Heart left ventricle (tissue), 16 donors: ENCODE measurements around the gene SLC9A9. TPM values are rescaled to one million over a fixed set of nuclear protein-coding genes. Genes with fewer than 3 reads are reported as not detected.

Source experiments
- ATAC-seq, 4 donors: fragments of 200-7000 bp; cut with Tn5 transposase; one replicate each; pipeline ENCODE4 v1.9.1; 2020 to 2022; ENCODE audit warnings: moderate library complexity in 4 of 4, mild to moderate bottlenecking in 3 of 4, moderate number of reproducible peaks in 1 of 4
- DNase-seq, 5 donors: peaks; one replicate each; pipeline ENCODE4 v3.0.0-alpha.2; 2020
- H3K27ac ChIP-seq, 12 donors: fragments of 200-600 bp; sonication (generic) in 4 of 12; one replicate each; pipeline versions ENCODE4 v1.5.0 to v1.8.0; 2016 to 2022; ENCODE audit warnings: mild to moderate bottlenecking in 2 of 12
- H3K27me3 ChIP-seq, 9 donors: fragments of 200-600 bp; sonication (generic) in 2 of 9; one replicate each; pipeline versions ENCODE4 v1.5.1 to v1.8.0; 2016 to 2022; ENCODE audit warnings: mild to moderate bottlenecking in 3 of 9
- H3K36me3 ChIP-seq, 9 donors: fragments of 200-600 bp; sonication (generic) in 2 of 9; one replicate each; pipeline versions ENCODE4 v1.5.0 to v1.8.0; 2018 to 2022; ENCODE audit warnings: mild to moderate bottlenecking in 2 of 9
- H3K4me1 ChIP-seq, 12 donors: fragments of 200-600 bp; sonication (generic) in 4 of 12; one replicate each; pipeline versions ENCODE4 v1.5.0 to v1.8.0; 2016 to 2022; ENCODE audit warnings: mild to moderate bottlenecking in 3 of 12
- H3K4me3 ChIP-seq, 12 donors: fragments of 200-600 bp; sonication (generic) in 4 of 12; one replicate each; pipeline versions ENCODE4 v1.5.0 to v1.8.0; 2017 to 2022; ENCODE audit warnings: mild to moderate bottlenecking in 9 of 12, moderate library complexity in 4 of 12
- H3K9me3 ChIP-seq, 12 donors: fragments of 200-600 bp; sonication (generic) in 4 of 12; one replicate each; pipeline versions ENCODE4 v1.5.0 to v1.8.0; 2016 to 2022; ENCODE audit warnings: mild to moderate bottlenecking in 1 of 12
- CTCF ChIP-seq, 12 donors: fragments of 200-600 bp; sonication (generic) in 4 of 12; IDR thresholded peaks; one replicate each; pipeline versions ENCODE4 v1.5.0 to v1.8.0; 2018 to 2022; ENCODE audit warnings: antibody characterized with exemption in 12 of 12, mild to moderate bottlenecking in 5 of 12
- POLR2A ChIP-seq, 2 donors: fragments of 450-650 bp; IDR thresholded peaks; one replicate each; pipeline ENCODE4 v1.6.1; 2017; ENCODE audit warnings: antibody characterized with exemption in 2 of 2, mild to moderate bottlenecking in 2 of 2, moderate library complexity in 2 of 2
- WGBS, 4 donors: extraction: QIAGEN DNeasy Blood & Tissue Kit in 2 of 4; methylation state at CpG; one replicate each; pipeline versions ENCODE4 v1.1.5 to v1.1.7; 2013 to 2018; 5-methylcytosine and 5-hydroxymethylcytosine counted together
- intact Hi-C, 10 donors: fragments of 100-400 bp; cut with DNase I; formaldehyde crosslinking; loops; one replicate each; pipeline versions ENCODE4 v1.11.1 to v1.14.2; 2022
- polyA plus RNA-seq, 2 donors: library from polyadenylated mRNA; stranded (reverse); fragments of 200-250 nt; gene quantifications; one replicate each; pipeline ENCODE4 v1.2.3, GENCODE V29; 2013
- total RNA-seq, 9 donors: library from RNA; depleted of rRNA in 2 of 9; stranded (reverse); fragments of >200 nt in 2 of 9; fragmentation: NEBNext Ultra II Directional in 3 of 9; extraction: Animal tissue kit (Norgen Biotek cat#: 25700) in 3 of 9; gene quantifications; one replicate each; pipeline versions ENCODE4 v1.1.0 to v1.2.4, GENCODE V29; 2016 to 2023
- donor health status: ischemic (EF 13 %, LVEDD 7.1; RV severe dilation, severe dysfunction).
- donor health status: healthy with polysubstance abuse.
- donor health status: DM: no; HTN: yes; CAD: no.
- donor health status: DM: no; HTN: no; CAD: no.
- donor health status: ischemic (EF 25% LVEDD 6.9; RV normal size, moderate dysfunction).
- donor health status: ischemic (EF 25% LVEDD 5.7; RV mildly dilated, moderate dysfunction).
- donor health status: healthy.
- donor health status: DM: yes; HTN: yes; CAD: no.
- donor health status: ischemic (EF 35%, LVEDD 5.7; RV mildly dilated, moderate dysfunction).
- donor health status: nonischemic (EF 11% LVEDD 7.7; RV severe dilation, severe dysfunction).
- donor health status: DM: yes; HTN: yes; CAD: no.
- donor health status: PGD.
- donor health status: ischemic (EF 29% LVEDD 5.4; RV normal size, mild dysfunction).
- donor health status: nonischemic (EF 23%, LVEDD 6.1; RV moderate dilation, normal function).

The SLC9A9 gene
- total and polyA plus RNA-seq, 11 donors, result 0.76 to 17.5 (median 3.3) TPM

- WGBS, 4 donors, result 89 to 96% (median 91%) methylated on average over 1 of the region's 1 CpG
- no peaks in the 10 kb centered on the region for H3K36me3 ChIP-seq
- H3K27ac ChIP-seq, result no peak overlapping the region
- no peak overlapping the region for H3K4me3 ChIP-seq
- H3K27me3 ChIP-seq, result no peaks in the 10 kb centered on the region
- no peak for DNase-seq
- intact Hi-C loops, result no loop called here
- no peak for ATAC-seq
- H3K4me1 ChIP-seq, result no peaks in the 10 kb centered on the region
- no peaks in the 10 kb centered on the region for H3K9me3 ChIP-seq
- TF ChIP-seq POLR2A (IDR thresholded peaks at IDR 0.05) (no peak), CTCF (IDR thresholded peaks at IDR 0.05) (peak in 8 of 12 donors; percentile 6 to 41 (median 25))
Observed at GRCh38 chr3:143895805-143896204, 47.5 kb upstream of the SLC9A9 start.

- no peak for TF ChIP-seq POLR2A (IDR thresholded peaks at IDR 0.05)
- no peak for TF ChIP-seq CTCF (IDR thresholded peaks at IDR 0.05)
- 76 to 80% (median 78%) methylated on average over 2 of the region's 2 CpGs for WGBS, 4 donors
Observed at GRCh38 chr3:143888846-143889245, 40.6 kb upstream of the SLC9A9 start.

GRCh38 chr3:143888166-143888565 lies 39.9 kb upstream of the SLC9A9 start:
- intact Hi-C loops, result loop anchor here in 1 of 10 donors (10.0 kb wide), 1 partner anchor 887 kb away; no protein-coding TSS in a partner anchor
- WGBS, 4 donors, result 66 to 71% (median 69%) methylated on average over 2 of the region's 2 CpGs
- no peak for ATAC-seq

More at GRCh38 chr3:143888846-143889245, 40.6 kb upstream of the SLC9A9 start:
- H3K4me3 ChIP-seq, result no peak overlapping the region
- ATAC-seq (no peak), DNase-seq (no peak)
- no peak overlapping the region for H3K27ac ChIP-seq
- H3K27me3 ChIP-seq, result no peaks in the 10 kb centered on the region
- no peaks in the 10 kb centered on the region for H3K36me3 ChIP-seq
- H3K4me1 ChIP-seq, result no peaks in the 10 kb centered on the region
- H3K9me3 ChIP-seq, result no peaks in the 10 kb centered on the region
- intact Hi-C loops, result loop anchor here in 1 of 10 donors (10.0 kb wide), 1 partner anchor 886 kb away; no protein-coding TSS in a partner anchor

More at GRCh38 chr3:143888166-143888565, 39.9 kb upstream of the SLC9A9 start:
- H3K27ac ChIP-seq, result no peak overlapping the region
- H3K4me3 ChIP-seq, result no peak overlapping the region
- no peaks in the 10 kb centered on the region for H3K9me3 ChIP-seq
- H3K27me3 ChIP-seq, result no peaks in the 10 kb centered on the region
- no peak for TF ChIP-seq POLR2A (IDR thresholded peaks at IDR 0.05)
- TF ChIP-seq CTCF (IDR thresholded peaks at IDR 0.05), result no peak
- no peaks in the 10 kb centered on the region for H3K36me3 ChIP-seq
- DNase-seq, result no peak
- H3K4me1 ChIP-seq, result no peaks in the 10 kb centered on the region
